Spleen (tissue), 11 donors: ENCODE data around the gene HAPLN1. TPM values are rescaled to one million over a fixed set of nuclear protein-coding genes. Genes with fewer than 3 reads are reported as not detected.

Experiments used
- DNase-seq: peaks from one replicate; pipeline ENCODE4 v3.0.0-alpha.2; 2020
- H3K27ac ChIP-seq, 8 donors: fragments of 200-600 bp; sonication (generic) in 7 of 8; 1 replicate in 4 of 8; 2 replicates in 4 of 8; pipeline versions ENCODE4 v1.5.0 to v1.8.0; 2016 to 2021; ENCODE audit warnings: inconsistent platforms in 4 of 8, mild to moderate bottlenecking in 4 of 8, moderate library complexity in 1 of 8
- H3K27me3 ChIP-seq, 7 donors: fragments of 200-600 bp; sonication (generic) in 6 of 7; replicated peaks in 1 of 7; 1 replicate in 4 of 7; 2 replicates in 3 of 7; pipeline versions ENCODE4 v1.5.0 to v1.8.0; 2016 to 2021; ENCODE audit warnings: inconsistent platforms in 3 of 7, mild to moderate bottlenecking in 1 of 7
- H3K36me3 ChIP-seq, 6 donors: fragments of 200-600 bp; sonication (generic) in 5 of 6; 1 replicate in 4 of 6; 2 replicates in 2 of 6; pipeline versions ENCODE4 v1.5.0 to v1.8.0; 2016 to 2021; ENCODE audit warnings: inconsistent platforms in 2 of 6
- H3K4me1 ChIP-seq, 6 donors: fragments of 200-600 bp; sonication (generic) in 5 of 6; 1 replicate in 3 of 6; 2 replicates in 3 of 6; pipeline versions ENCODE4 v1.5.0 to v1.8.0; 2016 to 2021; ENCODE audit warnings: inconsistent platforms in 3 of 6
- H3K4me3 ChIP-seq, 8 donors: fragments of 200-600 bp; sonication (generic) in 7 of 8; 1 replicate in 4 of 8; 2 replicates in 4 of 8; pipeline versions ENCODE4 v1.5.0 to v1.8.0; 2016 to 2021; ENCODE audit warnings: inconsistent platforms in 4 of 8, mild to moderate bottlenecking in 4 of 8, moderate library complexity in 2 of 8
- H3K9me3 ChIP-seq, 8 donors: fragments of 200-600 bp; sonication (generic) in 7 of 8; 1 replicate in 4 of 8; 2 replicates in 4 of 8; pipeline versions ENCODE4 v1.5.0 to v1.8.0; 2016 to 2021; ENCODE audit warnings: inconsistent platforms in 4 of 8
- CTCF ChIP-seq, 11 experiments: fragments of 200-600 bp in 7 of 11; fragments of 450-650 bp in 4 of 11; sonication (generic) in 4 of 11; IDR thresholded peaks in 8 of 11; conservative IDR thresholded peaks in 3 of 11; 1 replicate in 7 of 11; 2 replicates in 4 of 11; pipeline versions ENCODE4 v1.4.0 to v1.8.0; 2016 to 2021; ENCODE audit warnings: antibody characterized with exemption in 11 of 11, inconsistent platforms in 4 of 11, mild to moderate bottlenecking in 1 of 11
- POLR2A ChIP-seq, 3 donors: fragments of 450-650 bp; IDR thresholded peaks; one replicate each; pipeline ENCODE4 v1.5.1; 2017; ENCODE audit warnings: antibody characterized with exemption in 3 of 3, mild to moderate bottlenecking in 1 of 3
- POLR2AphosphoS5 ChIP-seq, 3 donors: sonication (generic); formaldehyde crosslinking; IDR thresholded peaks; one replicate each; pipeline ENCODE4 v1.5.1; 2017; ENCODE audit warnings: antibody characterized with exemption in 3 of 3
- WGBS, 5 donors: extraction: QIAGEN DNeasy Blood & Tissue Kit in 3 of 5; methylation state at CpG; one replicate each; pipeline versions ENCODE4 v1.1.5 to v1.1.7; 2013 to 2018; 5-methylcytosine and 5-hydroxymethylcytosine counted together
- intact Hi-C: fragments of 100-400 bp; cut with DNase I; formaldehyde crosslinking; loops from one replicate; pipeline ENCODE4 v1.15.0; 2023; ENCODE audit warnings: low total_unique reads
- polyA plus RNA-seq, 3 donors: library from polyadenylated mRNA; stranded (reverse); fragments of 200-250 nt; gene quantifications; one replicate each; pipeline ENCODE4 v1.2.1, GENCODE V29; 2013
- total RNA-seq, 7 donors: library from RNA; depleted of rRNA in 3 of 7; stranded (reverse); fragments of >200 nt in 3 of 7; fragmentation: NEBNext Ultra II Directional in 4 of 7; extraction: Animal tissue kit (Norgen Biotek cat#: 25700) in 4 of 7; gene quantifications; one replicate each; pipeline versions ENCODE4 v1.1.0 to v1.2.1, GENCODE V29; 2016 to 2021
- donor health status: healthy with polysubstance abuse.
- donor health status: DM: no; HTN: no; CAD: no; lungs with moderate emphysema.
- donor health status: DM: no; HTN: no; CAD: no.
- donor health status: Bipolar disorder and iron deficiency.
- donor health status: healthy.
- donor health status: DM: no; HTN: no; CAD: no.
- donor health status: DM: yes; HTN: yes; CAD: no.

HAPLN1 gene
- total and polyA plus RNA-seq, 10 donors, result not detected

GRCh38 chr5:83724001-83724400 lies 3.3 kb upstream of the HAPLN1 start:
- intact Hi-C loops, result loop anchor here (10.0 kb wide), 1 partner anchor 531 kb away; no protein-coding TSS in a partner anchor
- 61 to 81% (median 74%) methylated on average over 2 of the region's 2 CpGs for WGBS, 5 donors
- Histone ChIP-seq H3K27ac (no peak overlapping the region), H3K27me3 (peaks cover 4 to 59% (median 31%) of the 10 kb centered on the region in 7 donors), H3K36me3 (no peaks in the 10 kb centered on the region), H3K9me3 (no peaks in the 10 kb centered on the region), H3K4me1 (peaks cover 9 to 19% (median 10%) of the 10 kb centered on the region in 6 donors), H3K4me3 (no peak overlapping the region)
- DNase-seq, result no peak
- TF ChIP-seq POLR2A (IDR thresholded peaks at IDR 0.05) (no peak), CTCF (IDR thresholded peaks at IDR 0.05 in 8 of 11, conservative IDR thresholded peaks at IDR 0.05 in 3 of 11) (no peak), POLR2AphosphoS5 (IDR thresholded peaks at IDR 0.05) (no peak)

GRCh38 chr5:83723031-83723430 lies 2.4 kb upstream of the HAPLN1 start:
- DNase-seq, result no peak
- no peak overlapping the region for H3K27ac ChIP-seq
- WGBS, 5 donors, result 61 to 72% (median 66%) methylated on average over 7 of the region's 7 CpGs
- no peak for TF ChIP-seq CTCF (IDR thresholded peaks at IDR 0.05 in 8 of 11, conservative IDR thresholded peaks at IDR 0.05 in 3 of 11)
- TF ChIP-seq POLR2A (IDR thresholded peaks at IDR 0.05), result no peak
- TF ChIP-seq POLR2AphosphoS5 (IDR thresholded peaks at IDR 0.05), result no peak
- H3K27me3 ChIP-seq, result peaks cover 4 to 69% (median 31%) of the 10 kb centered on the region in 7 donors
- no peaks in the 10 kb centered on the region for H3K9me3 ChIP-seq
- peaks cover 9 to 19% (median 10%) of the 10 kb centered on the region in 6 donors for H3K4me1 ChIP-seq
- H3K36me3 ChIP-seq, result no peaks in the 10 kb centered on the region
- intact Hi-C loops, result loop anchor here (10.0 kb wide), 1 partner anchor 532 kb away; no protein-coding TSS in a partner anchor
- H3K4me3 ChIP-seq, result no peak overlapping the region

- DNase-seq, result peak; percentile 72
- H3K4me1 ChIP-seq, result peaks cover 9 to 19% (median 10%) of the 10 kb centered on the region in 6 donors
- intact Hi-C loops, result loop anchor here (10.0 kb wide), 1 partner anchor 533 kb away; no protein-coding TSS in a partner anchor
- peaks cover 4 to 71% (median 31%) of the 10 kb centered on the region in 7 donors for H3K27me3 ChIP-seq
- no peak for TF ChIP-seq POLR2A (IDR thresholded peaks at IDR 0.05)
- TF ChIP-seq CTCF (IDR thresholded peaks at IDR 0.05 in 8 of 11, conservative IDR thresholded peaks at IDR 0.05 in 3 of 11), result no peak
- no peak for TF ChIP-seq POLR2AphosphoS5 (IDR thresholded peaks at IDR 0.05)
- no peaks in the 10 kb centered on the region for H3K9me3 ChIP-seq
- H3K36me3 ChIP-seq, result no peaks in the 10 kb centered on the region
- peak overlapping the region in 7 of 8 donors; percentile 23 to 65 (median 32) for H3K4me3 ChIP-seq
- WGBS, 5 donors, result 5 to 8% (median 6%) methylated on average over 42 to 72 of the region's 72 CpGs
- H3K27ac ChIP-seq, result no peak overlapping the region
Observed at GRCh38 chr5:83721953-83722901, 1.6 kb upstream of the HAPLN1 start.

GRCh38 chr5:83718936-83719495 lies 1.6 kb downstream of the HAPLN1 start:
- H3K27me3 ChIP-seq, result peaks cover 4 to 61% (median 24%) of the 10 kb centered on the region in 7 donors
- WGBS, 5 donors, result 71 to 76% (median 72%) methylated on average over 2 of the region's 2 CpGs
- TF ChIP-seq POLR2AphosphoS5 (IDR thresholded peaks at IDR 0.05) (no peak), CTCF (IDR thresholded peaks at IDR 0.05 in 8 of 11, conservative IDR thresholded peaks at IDR 0.05 in 3 of 11) (no peak), POLR2A (IDR thresholded peaks at IDR 0.05) (no peak)

More at GRCh38 chr5:83718936-83719495, 1.6 kb downstream of the HAPLN1 start:
- Histone ChIP-seq H3K9me3 (no peaks in the 10 kb centered on the region), H3K4me3 (no peak overlapping the region), H3K4me1 (peaks cover 9 to 19% (median 10%) of the 10 kb centered on the region in 6 donors), H3K27ac (no peak overlapping the region), H3K36me3 (no peaks in the 10 kb centered on the region)
- no peak for DNase-seq
- intact Hi-C loops, result no loop called here
